Effector memory CD4-positive, alpha-beta T cell (primary cell): ENCODE results near the gene TOPBP1.
"Not testable (repeated sequence)": the region's sequence is repeated elsewhere in the genome, so short reads cannot be mapped to it uniquely, and the experiment has no call there.

ENCODE experiments used
- DNase-seq, 3 donors: peaks; one replicate each; pipeline ENCODE4 v3.0.0-alpha.2; 2020
- H3K27ac ChIP-seq: 2 replicates; pipeline ENCODE4 v1.7.0; 2013; ENCODE audit warnings: mild to moderate bottlenecking, low read length, moderate library complexity; ENCODE audit not compliant: insufficient read depth, poor library complexity, severe bottlenecking
- H3K27me3 ChIP-seq: replicated peaks from 2 replicates; pipeline ENCODE4 v1.7.0; 2013; ENCODE audit warnings: mild to moderate bottlenecking, low read length; ENCODE audit not compliant: insufficient read depth, control insufficient read depth, poor library complexity, severe bottlenecking
- H3K36me3 ChIP-seq: 2 replicates; pipeline ENCODE4 v1.7.0; 2013; ENCODE audit warnings: mild to moderate bottlenecking, low read length, moderate library complexity; ENCODE audit not compliant: control insufficient read depth, insufficient read depth
- H3K4me1 ChIP-seq: 2 replicates; pipeline ENCODE4 v1.7.0; 2013; ENCODE audit warnings: low read length, mild to moderate bottlenecking; ENCODE audit not compliant: control insufficient read depth, insufficient read depth, poor library complexity, severe bottlenecking
- H3K4me3 ChIP-seq: 2 replicates; pipeline ENCODE4 v1.7.0; 2013; ENCODE audit warnings: low read length, low read depth, mild to moderate bottlenecking; ENCODE audit not compliant: insufficient read depth, poor library complexity, severe bottlenecking
- H3K9me3 ChIP-seq: 2 replicates; pipeline ENCODE4 v1.7.0; 2013; ENCODE audit warnings: mild to moderate bottlenecking, low read length, moderate library complexity; ENCODE audit not compliant: control insufficient read depth

Gene TOPBP1

GRCh38 chr3:133697960-133698359, 36.2 kb upstream of the TOPBP1 start:
- H3K9me3 ChIP-seq: no peaks in the 10 kb centered on the region
- H3K27ac ChIP-seq: no peak overlapping the region
- no peaks in the 10 kb centered on the region for H3K27me3 ChIP-seq
- no peak overlapping the region for H3K4me3 ChIP-seq
- H3K4me1 ChIP-seq: no peaks in the 10 kb centered on the region
- no peak for DNase-seq
- no peaks in the 10 kb centered on the region for H3K36me3 ChIP-seq

- Histone ChIP-seq H3K4me3 (no peak overlapping the region), H3K4me1 (no peaks in the 10 kb centered on the region), H3K9me3 (no peaks in the 10 kb centered on the region), H3K27ac (no peak overlapping the region), H3K36me3 (no peaks in the 10 kb centered on the region), H3K27me3 (no peaks in the 10 kb centered on the region)
- no peak for DNase-seq
Observed at GRCh38 chr3:133695560-133696171, 33.9 kb upstream of the TOPBP1 start.

GRCh38 chr3:133694288-133695268, 32.8 kb upstream of the TOPBP1 start:
- Histone ChIP-seq H3K4me1 (no peaks in the 10 kb centered on the region), H3K4me3 (no peak overlapping the region), H3K36me3 (no peaks in the 10 kb centered on the region), H3K27me3 (no peaks in the 10 kb centered on the region), H3K27ac (no peak overlapping the region), H3K9me3 (no peaks in the 10 kb centered on the region)
- no peak for DNase-seq

- H3K27me3 ChIP-seq: no peaks in the 10 kb centered on the region
- H3K27ac ChIP-seq: no peak overlapping the region
- H3K4me3 ChIP-seq: no peak overlapping the region
- H3K4me1 ChIP-seq: no peaks in the 10 kb centered on the region
- no peaks in the 10 kb centered on the region for H3K36me3 ChIP-seq
- H3K9me3 ChIP-seq: no peaks in the 10 kb centered on the region
- no peak for DNase-seq
Observed at GRCh38 chr3:133693821-133694220, 32.1 kb upstream of the TOPBP1 start.

GRCh38 chr3:133692759-133693158, 31.0 kb upstream of the TOPBP1 start:
- Histone ChIP-seq H3K4me1 (no peaks in the 10 kb centered on the region), H3K9me3 (no peaks in the 10 kb centered on the region), H3K36me3 (no peaks in the 10 kb centered on the region), H3K27ac (no peak overlapping the region), H3K4me3 (no peak overlapping the region), H3K27me3 (no peaks in the 10 kb centered on the region)
- no peak for DNase-seq

GRCh38 chr3:133691273-133692107, 29.7 kb upstream of the TOPBP1 start:
- Histone ChIP-seq H3K4me3 (no peak overlapping the region), H3K9me3 (no peaks in the 10 kb centered on the region), H3K27me3 (no peaks in the 10 kb centered on the region), H3K27ac (no peak overlapping the region), H3K36me3 (no peaks in the 10 kb centered on the region), H3K4me1 (no peaks in the 10 kb centered on the region)
- DNase-seq: no peak

- H3K4me3 ChIP-seq, H3K36me3 ChIP-seq, H3K9me3 ChIP-seq, H3K4me1 ChIP-seq, H3K27ac ChIP-seq, DNase-seq: not testable (repeated sequence)
- H3K27me3 ChIP-seq: peaks cover 19% of the 10 kb centered on the region
Observed at GRCh38 chr3:133677993-133678392, 16.3 kb upstream of the TOPBP1 start.

GRCh38 chr3:133676336-133677118, 14.8 kb upstream of the TOPBP1 start:
- H3K27me3 ChIP-seq: peaks cover 19% of the 10 kb centered on the region

GRCh38 chr3:133675631-133676335, 14.0 kb upstream of the TOPBP1 start:
- Histone ChIP-seq H3K36me3 (no peaks in the 10 kb centered on the region), H3K27ac (no peak overlapping the region), H3K4me3 (no peak overlapping the region), H3K9me3 (no peaks in the 10 kb centered on the region), H3K4me1 (no peaks in the 10 kb centered on the region), H3K27me3 (peaks cover 19% of the 10 kb centered on the region)
- no peak for DNase-seq

More at GRCh38 chr3:133676336-133677118, 14.8 kb upstream of the TOPBP1 start:
- Histone ChIP-seq H3K4me3 (no peak overlapping the region), H3K4me1 (no peaks in the 10 kb centered on the region), H3K36me3 (no peaks in the 10 kb centered on the region), H3K9me3 (no peaks in the 10 kb centered on the region), H3K27ac (no peak overlapping the region)
- no peak for DNase-seq
